Astrocyte of the cerebellum (primary cell): Measurements from ENCODE around the gene YIPF7.

Source experiments
- DNase-seq: peaks from one replicate; pipeline ENCODE4 v3.0.0-alpha.2; 2011; ENCODE audit warnings: low read depth
- H3K4me3 ChIP-seq: 2 replicates; pipeline ENCODE4 v1.5.1; 2011; ENCODE audit warnings: mild to moderate bottlenecking, low read depth, low read length, moderate library complexity
- in situ Hi-C: cut with HindIII; loops from 2 replicates; pipeline ENCODE4 v1.10.0; 2017; ENCODE audit warnings: low sequenced_read_pairs
- TF ChIP-seq, protein P1 (sequence below): IDR thresholded peaks from 2 replicates; pipeline ENCODE4 v1.5.1; 2012; ENCODE audit warnings: low read length, low read depth, moderate library complexity, mild to moderate bottlenecking; ENCODE audit errors: missing control alignments

The YIPF7 gene

GRCh38 chr4:44675366-44675765 is 23.9 kb upstream of the YIPF7 start:
- TF ChIP-seq, protein P1, sequence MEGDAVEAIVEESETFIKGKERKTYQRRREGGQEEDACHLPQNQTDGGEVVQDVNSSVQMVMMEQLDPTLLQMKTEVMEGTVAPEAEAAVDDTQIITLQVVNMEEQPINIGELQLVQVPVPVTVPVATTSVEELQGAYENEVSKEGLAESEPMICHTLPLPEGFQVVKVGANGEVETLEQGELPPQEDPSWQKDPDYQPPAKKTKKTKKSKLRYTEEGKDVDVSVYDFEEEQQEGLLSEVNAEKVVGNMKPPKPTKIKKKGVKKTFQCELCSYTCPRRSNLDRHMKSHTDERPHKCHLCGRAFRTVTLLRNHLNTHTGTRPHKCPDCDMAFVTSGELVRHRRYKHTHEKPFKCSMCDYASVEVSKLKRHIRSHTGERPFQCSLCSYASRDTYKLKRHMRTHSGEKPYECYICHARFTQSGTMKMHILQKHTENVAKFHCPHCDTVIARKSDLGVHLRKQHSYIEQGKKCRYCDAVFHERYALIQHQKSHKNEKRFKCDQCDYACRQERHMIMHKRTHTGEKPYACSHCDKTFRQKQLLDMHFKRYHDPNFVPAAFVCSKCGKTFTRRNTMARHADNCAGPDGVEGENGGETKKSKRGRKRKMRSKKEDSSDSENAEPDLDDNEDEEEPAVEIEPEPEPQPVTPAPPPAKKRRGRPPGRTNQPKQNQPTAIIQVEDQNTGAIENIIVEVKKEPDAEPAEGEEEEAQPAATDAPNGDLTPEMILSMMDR: no peak
- in situ Hi-C loops: no loop called here
- no peak for DNase-seq
- no peak overlapping the region for H3K4me3 ChIP-seq

- in situ Hi-C loops: no loop called here
- TF ChIP-seq, protein P1: peak; percentile 5
- no peak for DNase-seq
- H3K4me3 ChIP-seq: no peak overlapping the region
These were observed 23.0 kb upstream of the YIPF7 start for GRCh38 chr4:44674471-44674870.

- in situ Hi-C loops: no loop called here
- H3K4me3 ChIP-seq: no peak overlapping the region
- DNase-seq: no peak
- TF ChIP-seq, protein P1: no peak
These were observed 20.2 kb upstream of the YIPF7 start for GRCh38 chr4:44671636-44672035.

- TF ChIP-seq, protein P1: no peak
- DNase-seq: no peak
These were observed 19.2 kb upstream of the YIPF7 start for GRCh38 chr4:44670506-44671199.

GRCh38 chr4:44668526-44668925 is 17.1 kb upstream of the YIPF7 start:
- H3K4me3 ChIP-seq: no peak overlapping the region
- TF ChIP-seq, protein P1: no peak
- DNase-seq: no peak
- in situ Hi-C loops: no loop called here

More at GRCh38 chr4:44670506-44671199, 19.2 kb upstream of the YIPF7 start:
- in situ Hi-C loops: no loop called here
- H3K4me3 ChIP-seq: no peak overlapping the region

DNA sequence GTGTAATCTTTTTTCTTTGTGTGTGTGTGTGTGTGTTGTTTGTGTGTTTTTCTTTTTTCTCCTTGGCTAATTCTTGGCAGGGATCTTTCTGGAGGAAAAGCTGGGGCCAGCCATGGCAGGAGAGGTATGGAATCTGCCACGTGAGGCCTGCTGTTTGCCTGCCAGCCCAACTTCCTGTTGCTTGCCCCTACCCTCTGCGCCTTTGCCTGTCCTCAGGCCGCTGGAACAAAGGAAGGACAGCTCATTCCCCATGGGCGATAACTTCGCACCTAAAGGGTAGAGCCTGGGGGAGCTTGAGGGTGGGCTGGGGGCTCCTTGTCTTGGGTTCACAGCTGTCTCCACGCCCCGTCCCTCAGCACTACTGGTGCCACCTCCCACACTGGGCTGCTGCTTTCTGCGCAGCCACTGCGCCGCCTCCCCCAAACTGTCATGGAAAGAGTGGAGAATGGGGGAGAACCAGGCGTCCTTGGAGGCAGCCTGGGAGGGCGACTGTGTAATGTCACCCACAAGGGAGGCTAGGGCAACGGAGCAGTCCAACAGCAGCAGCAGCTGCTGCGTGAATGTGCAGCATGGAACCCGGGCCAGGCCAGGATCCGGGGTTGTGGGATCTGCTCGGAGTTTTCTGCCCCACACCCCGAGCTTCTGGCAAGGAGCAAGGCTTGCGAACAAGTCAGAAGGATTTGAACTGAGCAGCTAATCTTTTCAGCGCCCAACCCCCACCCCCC is 12.3 kb upstream of the YIPF7 start:
- in situ Hi-C loops: no loop called here
- DNase-seq: no peak
- H3K4me3 ChIP-seq: no peak overlapping the region
- TF ChIP-seq, protein P1: no peak
